ENCODE data around the gene GTF3C2.

Gene GTF3C2, protein sequence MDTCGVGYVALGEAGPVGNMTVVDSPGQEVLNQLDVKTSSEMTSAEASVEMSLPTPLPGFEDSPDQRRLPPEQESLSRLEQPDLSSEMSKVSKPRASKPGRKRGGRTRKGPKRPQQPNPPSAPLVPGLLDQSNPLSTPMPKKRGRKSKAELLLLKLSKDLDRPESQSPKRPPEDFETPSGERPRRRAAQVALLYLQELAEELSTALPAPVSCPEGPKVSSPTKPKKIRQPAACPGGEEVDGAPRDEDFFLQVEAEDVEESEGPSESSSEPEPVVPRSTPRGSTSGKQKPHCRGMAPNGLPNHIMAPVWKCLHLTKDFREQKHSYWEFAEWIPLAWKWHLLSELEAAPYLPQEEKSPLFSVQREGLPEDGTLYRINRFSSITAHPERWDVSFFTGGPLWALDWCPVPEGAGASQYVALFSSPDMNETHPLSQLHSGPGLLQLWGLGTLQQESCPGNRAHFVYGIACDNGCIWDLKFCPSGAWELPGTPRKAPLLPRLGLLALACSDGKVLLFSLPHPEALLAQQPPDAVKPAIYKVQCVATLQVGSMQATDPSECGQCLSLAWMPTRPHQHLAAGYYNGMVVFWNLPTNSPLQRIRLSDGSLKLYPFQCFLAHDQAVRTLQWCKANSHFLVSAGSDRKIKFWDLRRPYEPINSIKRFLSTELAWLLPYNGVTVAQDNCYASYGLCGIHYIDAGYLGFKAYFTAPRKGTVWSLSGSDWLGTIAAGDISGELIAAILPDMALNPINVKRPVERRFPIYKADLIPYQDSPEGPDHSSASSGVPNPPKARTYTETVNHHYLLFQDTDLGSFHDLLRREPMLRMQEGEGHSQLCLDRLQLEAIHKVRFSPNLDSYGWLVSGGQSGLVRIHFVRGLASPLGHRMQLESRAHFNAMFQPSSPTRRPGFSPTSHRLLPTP

DNA sequence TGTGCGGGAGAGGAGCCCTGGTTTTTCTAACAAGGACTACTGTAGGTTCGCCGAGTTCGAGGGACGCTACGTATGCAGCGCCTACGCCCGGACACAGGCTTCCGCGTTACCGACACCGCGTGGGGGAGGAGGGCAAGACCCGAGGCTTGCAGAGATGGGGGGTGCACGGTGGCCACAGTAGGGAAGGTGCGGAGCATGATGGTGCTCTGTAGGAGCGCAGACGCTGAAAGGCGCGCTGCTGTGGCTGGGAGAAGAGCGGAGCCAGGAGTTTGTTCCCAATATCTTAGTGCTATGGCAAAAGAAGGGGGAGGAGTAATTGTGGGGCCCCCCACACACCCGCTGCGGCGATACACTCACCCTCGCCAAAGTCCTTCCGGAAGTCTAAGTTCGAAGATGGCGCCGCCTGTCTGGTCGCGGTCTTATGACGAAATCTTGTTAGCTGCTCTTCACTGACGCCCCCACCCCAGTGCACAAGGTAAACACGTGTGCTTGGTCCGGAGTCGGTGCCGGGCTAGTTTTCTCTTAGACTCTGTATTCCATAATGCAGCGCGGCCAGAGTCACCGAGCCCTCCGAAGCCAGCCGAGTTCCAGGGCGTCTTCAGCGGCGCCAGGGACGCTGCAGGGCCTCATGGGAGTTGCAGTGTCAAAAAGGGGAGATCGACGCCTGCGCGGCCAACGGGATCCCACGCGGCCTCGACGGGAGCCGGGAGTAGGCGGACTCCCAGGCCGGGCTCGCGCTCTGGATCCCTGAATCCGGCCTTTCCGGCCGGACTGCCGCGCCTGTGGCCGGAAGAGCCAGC lies at the start of gene GTF3C2:
Gene GTF3C2, minus strand, starts transcription at position 383 of the 800 bp plus-strand sequence. CDS start 13,210 bp downstream, outside the sequence.
- TF ChIP-seq CTCF (IDR thresholded peaks at IDR 0.05; ENCODE audit: low read depth, low read length, missing control alignments): no peak
- peak; percentile 96 for DNase-seq (ENCODE audit: extremely low read depth, low read depth)
- peak within 1 kb of the TSS; percentile 84 for H3K4me3 ChIP-seq (replicated peaks; ENCODE audit: low read depth, low read length)

DNA sequence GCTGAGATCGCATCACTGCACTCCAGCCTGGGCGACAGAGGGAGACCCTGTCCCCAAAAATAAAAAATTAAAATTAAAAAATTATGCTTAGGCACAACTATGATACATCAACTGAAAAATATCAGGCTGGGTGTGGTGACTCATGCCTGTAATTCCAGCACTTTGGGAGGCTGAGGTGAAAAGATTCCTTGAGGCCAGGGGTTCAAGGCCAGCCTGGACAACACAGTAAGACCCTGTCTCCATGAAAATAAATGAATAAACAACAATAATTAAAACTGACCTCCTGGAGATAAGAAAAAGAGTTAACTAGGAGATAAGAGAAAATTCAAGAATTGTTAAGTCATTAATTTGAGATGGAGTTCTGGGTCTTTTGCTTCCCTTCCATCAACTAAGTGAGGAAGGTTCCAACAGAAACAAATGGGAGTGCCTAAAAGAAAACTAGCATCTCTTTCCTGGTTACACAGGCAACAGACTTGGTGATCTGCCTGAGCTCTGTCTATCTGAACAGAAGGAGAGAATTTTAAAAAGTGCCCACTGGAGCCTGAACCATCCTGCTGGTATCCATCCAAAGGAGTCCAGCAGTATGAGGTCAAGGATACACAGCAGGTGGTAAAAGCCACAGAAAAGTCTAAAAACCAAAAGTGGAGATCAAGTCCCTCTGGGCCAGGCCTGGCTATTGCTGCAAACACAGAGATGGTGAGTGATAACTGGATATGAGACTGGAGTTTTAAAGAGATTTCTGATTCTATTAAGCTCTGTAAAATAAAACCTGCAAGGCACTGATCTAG lies 44.0 kb upstream of the GTF3C2 start:
- no peak overlapping the region for H3K4me3 ChIP-seq (replicated peaks; ENCODE audit: low read depth, low read length)
- DNase-seq (ENCODE audit: extremely low read depth, low read depth): no peak
- TF ChIP-seq CTCF (IDR thresholded peaks at IDR 0.05; ENCODE audit: low read depth, low read length, missing control alignments): no peak

DNA sequence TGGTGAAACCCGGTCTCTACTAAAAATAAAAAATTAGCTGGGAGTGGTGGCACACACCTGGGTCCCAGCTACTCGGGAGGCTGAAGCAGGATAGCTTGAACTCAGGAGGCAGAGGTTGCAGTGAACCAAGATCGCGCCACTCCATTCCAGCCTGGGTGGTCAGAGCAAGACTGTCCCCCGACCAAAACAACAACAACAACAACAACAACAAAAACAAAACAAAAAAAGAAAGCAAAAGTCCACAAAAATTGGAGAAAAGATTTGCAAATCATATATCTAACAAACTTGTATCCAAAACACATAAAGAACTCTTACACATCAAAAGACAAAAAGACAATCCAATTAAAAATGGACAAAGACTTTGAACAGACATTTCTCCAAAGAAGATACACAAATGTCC lies 42.4 kb upstream of the GTF3C2 start:
- no peak for DNase-seq (ENCODE audit: extremely low read depth, low read depth)
- no peak for TF ChIP-seq CTCF (IDR thresholded peaks at IDR 0.05; ENCODE audit: low read depth, low read length, missing control alignments)
- no peak overlapping the region for H3K4me3 ChIP-seq (replicated peaks; ENCODE audit: low read depth, low read length)

- no peak for TF ChIP-seq CTCF (IDR thresholded peaks at IDR 0.05; ENCODE audit: low read depth, low read length, missing control alignments)
- no peak overlapping the region for H3K4me3 ChIP-seq (replicated peaks; ENCODE audit: low read depth, low read length)
Observed at GRCh38 chr2:27393225-27393624, 36.7 kb upstream of the GTF3C2 start.

DNA sequence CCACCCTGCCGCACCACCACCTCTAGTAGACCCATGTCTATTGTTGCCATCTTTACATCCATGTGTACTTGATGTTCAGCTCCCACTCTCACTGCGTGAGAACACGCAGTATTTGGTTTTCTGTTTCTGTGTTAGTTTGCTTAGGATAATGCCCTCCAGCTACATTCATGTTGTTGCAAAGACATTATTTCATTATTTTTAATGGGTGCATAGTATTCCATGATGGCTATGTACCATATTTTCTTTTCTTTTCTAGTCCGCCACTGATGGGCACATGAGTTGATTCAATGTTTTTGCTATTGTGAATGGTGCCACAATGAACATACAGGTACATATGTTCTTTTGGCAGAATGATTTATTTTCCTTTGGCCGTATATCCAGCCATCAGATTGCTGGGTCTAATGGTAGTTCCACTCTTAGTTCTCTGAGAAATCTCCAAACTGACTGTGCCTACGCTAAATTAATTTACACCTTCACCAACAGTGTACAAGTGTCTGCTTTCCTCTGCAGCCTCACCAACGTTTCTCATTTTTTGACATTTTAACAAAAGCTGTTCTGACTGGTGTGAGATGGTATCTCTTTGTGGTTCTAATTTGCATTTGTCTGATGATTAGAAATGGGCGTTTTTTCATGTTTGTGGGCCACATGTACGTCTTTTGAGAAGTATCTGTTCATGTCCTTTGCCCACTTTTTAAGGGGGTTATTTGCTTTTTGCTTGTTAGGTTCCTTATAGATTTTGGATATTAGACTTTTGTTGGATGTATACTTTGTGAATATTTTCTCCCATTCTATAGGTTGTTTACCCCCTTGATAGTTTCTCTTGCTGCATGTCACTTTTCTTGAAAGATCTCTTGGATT lies 34.5 kb upstream of the GTF3C2 start:
- no peak overlapping the region for H3K4me3 ChIP-seq (replicated peaks; ENCODE audit: low read depth, low read length)
- DNase-seq (ENCODE audit: extremely low read depth, low read depth): no peak
- TF ChIP-seq CTCF (IDR thresholded peaks at IDR 0.05; ENCODE audit: low read depth, low read length, missing control alignments): no peak

More at GRCh38 chr2:27393225-27393624, 36.7 kb upstream of the GTF3C2 start:
- no peak for DNase-seq (ENCODE audit: extremely low read depth, low read depth)
